Stimulated activated CD4-positive, alpha-beta T cell treated with anti-CD3 and anti-CD28 coated beads, Interleukin-4, amount 100 ng/mL, for 24 hours (primary cell): ENCODE data around the gene BSPRY.
A peak's percentile ranks its signal among the peaks of the same experiment; 100 is the strongest.

Source experiments
- DNase-seq: peaks from one replicate; pipeline ENCODE4 v3.0.0-alpha.2; 2020

BSPRY gene

DNA sequence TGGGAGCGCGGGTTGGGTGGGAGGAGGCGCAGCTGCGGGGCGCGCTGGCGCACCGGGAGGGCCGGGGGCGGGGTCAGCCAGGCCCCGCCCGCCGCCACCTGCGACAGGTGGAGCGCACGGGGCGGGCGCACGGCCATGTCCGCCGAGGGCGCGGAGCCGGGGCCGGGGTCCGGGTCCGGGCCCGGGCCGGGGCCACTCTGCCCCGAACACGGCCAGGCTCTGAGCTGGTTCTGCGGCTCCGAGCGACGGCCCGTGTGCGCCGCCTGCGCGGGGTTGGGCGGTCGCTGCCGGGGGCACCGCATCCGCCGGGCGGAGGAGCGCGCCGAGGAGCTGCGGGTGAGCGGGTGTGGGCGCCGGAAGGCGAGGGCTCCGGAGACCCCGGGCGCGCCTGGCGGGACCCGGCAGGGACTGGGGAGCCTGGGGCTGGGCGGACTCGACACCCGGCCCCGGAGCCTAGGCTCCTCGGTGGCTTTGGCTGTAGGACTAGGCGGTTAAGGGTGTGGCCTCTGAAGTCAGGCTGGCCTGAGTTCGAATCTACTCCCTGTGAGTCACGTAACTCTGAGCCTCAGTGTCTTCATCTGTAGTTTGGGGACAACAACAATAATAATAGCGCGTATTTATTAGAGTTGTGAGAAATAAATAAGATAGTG lies at the start of gene BSPRY:
TSS of gene BSPRY (plus strand) at position 97 of the 650 bp plus-strand sequence. CDS start at position 136, 39 bp downstream.
- DNase-seq = no peak

DNA sequence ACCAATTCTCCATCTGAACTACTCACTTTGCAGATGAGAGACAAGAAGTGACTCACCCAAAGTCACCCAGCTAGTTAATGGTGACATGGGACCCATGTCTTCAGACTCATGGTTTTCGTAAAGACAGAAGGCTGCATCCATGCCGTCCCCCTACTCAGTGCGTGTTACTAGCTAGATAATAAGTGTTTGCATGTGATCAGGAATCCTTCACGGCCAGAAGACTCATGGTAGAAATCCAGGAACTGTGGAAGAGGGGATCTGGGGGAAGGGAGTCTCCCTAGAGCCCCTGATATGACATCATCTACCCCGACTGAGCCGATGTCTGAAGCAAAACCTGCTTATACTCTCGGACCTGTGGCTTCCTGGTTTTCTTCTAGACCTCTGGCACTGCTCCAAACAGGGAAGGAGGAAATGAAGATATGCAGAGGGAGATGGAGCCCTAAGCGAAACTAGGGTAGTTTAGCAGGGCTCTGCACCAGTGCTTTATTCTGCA lies 49.5 kb upstream of the BSPRY start:
- DNase-seq = no peak

DNA sequence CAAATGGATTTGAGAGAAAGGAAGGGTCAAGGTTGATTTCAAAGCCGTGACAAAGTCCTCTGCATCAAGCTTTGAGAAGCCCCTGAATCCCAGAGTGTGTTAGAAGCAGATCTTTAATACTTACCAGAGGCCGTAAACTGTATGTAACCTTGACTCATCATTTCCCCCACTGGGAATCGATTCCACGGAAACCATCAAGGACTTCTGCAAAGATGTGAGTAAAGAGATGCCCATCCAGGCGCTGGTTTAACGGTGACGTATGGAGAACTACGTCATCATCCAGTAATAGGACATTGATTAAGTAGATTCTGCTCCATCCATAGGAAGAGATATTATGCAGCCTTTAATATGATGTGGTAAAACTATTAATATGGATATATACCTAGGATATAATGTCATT lies 47.8 kb upstream of the BSPRY start:
- no peak for DNase-seq

DNA sequence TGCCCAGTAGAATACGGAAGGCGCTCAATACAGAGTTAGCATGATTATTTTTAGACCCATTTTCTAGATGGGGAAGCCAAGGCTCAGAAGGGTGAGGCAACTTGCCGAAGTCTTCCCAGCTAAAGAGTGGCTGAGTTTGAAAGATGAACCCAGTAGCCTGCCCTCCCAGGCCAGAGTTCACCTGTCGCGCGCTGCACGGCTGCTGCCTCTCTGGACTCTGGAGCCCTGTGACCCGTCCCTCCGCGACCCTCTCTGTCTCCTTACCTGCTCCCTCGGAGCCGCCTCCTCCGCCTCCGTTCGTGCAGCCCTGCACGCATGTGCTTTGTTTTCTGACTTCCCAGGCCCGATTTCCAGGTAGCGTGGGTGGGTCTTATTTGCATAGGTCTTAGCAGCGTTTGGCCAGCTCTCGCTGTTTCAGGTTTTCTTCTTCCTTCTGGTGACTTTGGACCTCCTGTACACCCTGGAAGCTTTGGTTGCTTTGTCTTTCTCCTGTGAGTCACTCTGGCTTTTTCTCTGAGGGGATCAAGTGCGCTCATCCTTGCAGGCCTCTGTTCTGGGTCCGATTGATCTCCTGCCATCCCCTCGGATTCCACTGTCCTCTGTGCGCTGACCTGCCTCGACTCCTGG lies 46.4 kb upstream of the BSPRY start, which contains the start of gene RNF183:
TSS of gene RNF183 (minus strand) at position 585 of the 627 bp plus-strand sequence. CDS start 5,192 bp downstream, outside the sequence.
- DNase-seq = no peak

- no peak for DNase-seq
Observed at GRCh38 chr9:113306566-113306965, 42.8 kb upstream of the BSPRY start.

DNA sequence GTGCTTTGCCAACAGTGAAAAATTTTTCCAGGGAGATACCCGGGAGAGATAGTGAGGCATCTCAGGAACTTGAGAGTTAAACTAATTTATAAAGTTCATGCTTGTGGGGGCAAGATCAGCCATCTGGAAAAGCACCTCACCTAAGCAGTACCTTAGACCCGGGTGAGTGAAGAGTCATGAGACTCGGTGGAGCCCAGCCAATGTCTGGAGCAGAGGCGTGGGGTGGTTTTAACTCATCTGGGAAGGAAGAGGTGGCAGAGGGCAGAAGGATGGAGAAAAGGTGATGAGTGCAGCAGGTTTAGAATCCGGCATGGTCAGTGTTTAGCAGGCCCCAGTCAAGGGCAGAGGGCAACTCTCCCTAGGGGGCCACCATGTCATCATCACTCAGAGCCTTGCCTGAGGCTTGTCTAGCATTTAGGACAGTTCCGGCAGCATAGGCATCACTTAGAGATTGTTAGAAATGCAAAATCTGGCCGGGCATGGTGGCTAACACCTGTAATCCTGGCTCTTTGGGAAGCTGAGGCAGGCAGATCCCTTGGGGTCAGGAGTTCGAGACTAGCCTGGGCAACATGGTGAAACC lies 41.9 kb upstream of the BSPRY start:
- DNase-seq = no peak

DNA sequence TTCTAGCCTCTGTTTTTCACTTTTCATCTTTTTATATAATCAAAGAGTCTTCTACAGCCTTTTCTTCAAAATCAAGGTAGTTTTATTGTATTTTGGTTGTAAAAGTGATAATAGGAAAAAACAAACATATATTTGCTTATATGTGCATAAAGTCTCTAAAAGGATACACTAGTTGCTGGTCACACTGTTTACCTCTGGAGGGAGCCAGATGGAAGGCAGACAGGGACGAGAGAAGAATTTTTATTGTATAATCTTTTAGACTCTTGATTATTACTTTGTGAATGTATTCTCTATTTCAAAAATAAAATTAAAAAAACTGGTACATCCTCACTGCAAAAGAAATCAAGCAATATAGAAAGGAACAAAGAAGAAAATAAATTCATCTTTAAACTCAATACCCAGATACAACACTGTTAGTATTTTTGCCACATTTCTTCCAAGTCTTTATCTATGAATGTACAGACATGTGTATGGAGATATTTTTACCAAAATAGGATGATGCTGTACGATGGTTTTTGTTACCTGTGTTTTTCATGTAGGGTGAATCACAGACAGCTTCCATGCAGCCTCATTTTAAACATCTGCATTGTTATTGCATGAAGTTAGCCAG lies 40.0 kb upstream of the BSPRY start:
- peak; percentile 11 for DNase-seq

- DNase-seq = no peak
Observed at GRCh38 chr9:113310538-113310937, 38.8 kb upstream of the BSPRY start.

- DNase-seq = no peak
Observed at GRCh38 chr9:113311961-113312360, 37.4 kb upstream of the BSPRY start.

- no peak for DNase-seq
Observed at GRCh38 chr9:113313261-113313660, 36.1 kb upstream of the BSPRY start.

GRCh38 chr9:113315231-113315630 lies 34.1 kb upstream of the BSPRY start:
- no peak for DNase-seq

- DNase-seq = no peak
Observed at GRCh38 chr9:113316030-113316429, 33.3 kb upstream of the BSPRY start.

DNA sequence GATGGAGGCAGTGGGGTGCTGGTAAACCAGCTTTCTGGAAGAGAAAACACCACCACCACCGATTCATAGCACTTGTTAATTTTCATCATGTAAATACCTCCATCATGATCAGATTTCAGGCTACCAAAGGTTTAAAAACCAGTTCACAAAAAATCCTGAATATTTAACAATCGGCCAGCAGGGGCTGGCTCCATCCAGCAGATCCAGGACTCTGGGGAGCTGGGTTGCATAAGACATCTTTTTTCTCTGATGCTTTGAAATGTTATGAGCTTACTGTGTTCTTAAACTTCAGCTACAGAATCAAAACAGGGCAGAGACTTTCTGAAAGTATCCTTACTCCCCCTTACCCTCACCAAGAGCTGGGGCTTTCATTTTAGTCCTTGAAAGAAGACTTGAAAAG lies 31.6 kb upstream of the BSPRY start:
- no peak for DNase-seq

- DNase-seq = no peak
Observed at GRCh38 chr9:113319054-113319453, 30.3 kb upstream of the BSPRY start.

DNA sequence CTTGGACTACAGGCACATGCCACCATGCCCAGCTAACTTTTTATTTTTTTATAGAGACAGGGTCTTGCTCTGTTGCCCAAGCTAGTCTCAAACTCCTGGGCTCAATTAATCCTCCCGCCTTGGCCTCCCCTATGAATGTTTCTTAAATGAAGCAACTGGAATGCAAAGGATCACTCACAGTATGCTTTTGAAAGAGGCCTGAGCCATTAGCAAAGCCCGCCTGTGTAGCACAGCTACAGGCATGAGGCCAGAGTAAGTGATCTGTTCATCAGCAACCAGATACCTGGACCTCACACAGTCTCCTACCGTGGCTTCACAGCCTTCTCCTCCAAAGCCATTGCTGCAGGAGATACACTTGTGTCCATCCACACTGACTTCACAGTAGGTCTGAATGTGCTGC lies 29.3 kb upstream of the BSPRY start:
- DNase-seq = no peak

GRCh38 chr9:113322671-113323070 lies 26.7 kb upstream of the BSPRY start:
- no peak for DNase-seq

- no peak for DNase-seq
Observed at GRCh38 chr9:113326230-113326629, 23.1 kb upstream of the BSPRY start.

GRCh38 chr9:113328045-113328782 lies 21.1 kb upstream of the BSPRY start:
- DNase-seq = no peak

- no peak for DNase-seq
Observed at GRCh38 chr9:113331780-113332179, 17.6 kb upstream of the BSPRY start.

GRCh38 chr9:113337714-113338113 lies 11.6 kb upstream of the BSPRY start:
- DNase-seq = no peak

GRCh38 chr9:113340011-113340699 lies 9.2 kb upstream of the BSPRY start, which contains the start of gene WDR31:
TSS of gene WDR31 (minus strand) at chr9:113340275. CDS start at chr9:113332022, 8,253 bp downstream.
- DNase-seq = peak; percentile 83

DNA sequence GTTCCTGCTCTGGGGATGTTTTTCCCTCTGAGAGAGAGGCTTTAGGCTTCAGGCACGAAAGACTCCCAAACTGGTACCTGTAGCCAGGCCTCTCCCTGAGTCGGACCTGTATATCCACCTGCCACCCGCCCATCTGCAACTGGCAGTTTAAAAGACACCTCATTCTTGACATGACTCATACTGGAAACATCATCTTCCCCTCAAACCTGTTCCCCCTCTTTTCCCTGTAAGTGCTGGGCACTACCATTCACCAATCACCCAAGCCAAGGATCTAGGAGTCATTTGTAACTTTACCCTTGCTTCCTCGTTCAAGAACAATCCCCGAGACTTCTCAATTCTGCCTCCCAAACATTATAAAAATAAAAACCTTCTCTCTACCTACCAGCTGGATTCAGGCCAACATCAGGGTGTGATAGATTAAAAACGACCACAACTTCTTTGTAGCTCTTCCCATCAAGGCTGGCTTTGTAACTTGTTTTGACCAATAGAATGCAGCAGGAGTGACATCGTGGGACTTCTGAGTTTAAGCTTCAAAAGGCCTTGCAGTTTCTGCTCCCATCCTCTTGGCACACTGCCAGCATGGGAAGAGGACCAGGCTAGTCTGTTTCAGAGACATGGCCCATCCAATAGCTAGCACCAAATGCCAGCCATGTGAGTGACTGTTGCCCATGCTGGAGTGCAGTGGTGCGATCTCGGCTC lies 7.5 kb upstream of the BSPRY start:
- no peak for DNase-seq
